OCI-LY1 (cell line): ENCODE measurements around the gene ADAMTSL3.

Source experiments
- EZH2 ChIP-seq: fragments of 200-600 bp; sonication (generic), shearing (Covaris generic); IDR thresholded peaks from 2 replicates; pipeline ENCODE4 v1.8.0; 2017; ENCODE audit warnings: borderline replicate concordance, mixed run types, mild to moderate bottlenecking, antibody characterized with exemption, low read length, moderate library complexity, mixed read lengths
- TF ChIP-seq, protein P1 (sequence below): fragments of 200-600 bp; sonication (generic), shearing (Covaris generic); IDR thresholded peaks from 2 replicates; pipeline ENCODE4 v1.5.1; 2017; ENCODE audit warnings: mild to moderate bottlenecking, antibody characterized with exemption, low read length, moderate library complexity, mixed read lengths

GRCh38 chr15:83767741-83768140 is 113.8 kb downstream of the ADAMTSL3 start:
- TF ChIP-seq, protein P1, sequence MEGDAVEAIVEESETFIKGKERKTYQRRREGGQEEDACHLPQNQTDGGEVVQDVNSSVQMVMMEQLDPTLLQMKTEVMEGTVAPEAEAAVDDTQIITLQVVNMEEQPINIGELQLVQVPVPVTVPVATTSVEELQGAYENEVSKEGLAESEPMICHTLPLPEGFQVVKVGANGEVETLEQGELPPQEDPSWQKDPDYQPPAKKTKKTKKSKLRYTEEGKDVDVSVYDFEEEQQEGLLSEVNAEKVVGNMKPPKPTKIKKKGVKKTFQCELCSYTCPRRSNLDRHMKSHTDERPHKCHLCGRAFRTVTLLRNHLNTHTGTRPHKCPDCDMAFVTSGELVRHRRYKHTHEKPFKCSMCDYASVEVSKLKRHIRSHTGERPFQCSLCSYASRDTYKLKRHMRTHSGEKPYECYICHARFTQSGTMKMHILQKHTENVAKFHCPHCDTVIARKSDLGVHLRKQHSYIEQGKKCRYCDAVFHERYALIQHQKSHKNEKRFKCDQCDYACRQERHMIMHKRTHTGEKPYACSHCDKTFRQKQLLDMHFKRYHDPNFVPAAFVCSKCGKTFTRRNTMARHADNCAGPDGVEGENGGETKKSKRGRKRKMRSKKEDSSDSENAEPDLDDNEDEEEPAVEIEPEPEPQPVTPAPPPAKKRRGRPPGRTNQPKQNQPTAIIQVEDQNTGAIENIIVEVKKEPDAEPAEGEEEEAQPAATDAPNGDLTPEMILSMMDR: no peak
- TF ChIP-seq EZH2: no peak
